Umbilical cord (tissue), 2 donors: ENCODE data around the gene C22orf31. TPM values are rescaled to one million over a fixed set of nuclear protein-coding genes. Genes with fewer than 3 reads are reported as not detected.

Experiments used
- DNase-seq: peaks from one replicate; pipeline ENCODE4 v3.0.0-alpha.2; 2015; ENCODE audit warnings: low spot score
- total RNA-seq: library from RNA; depleted of rRNA; stranded (reverse); fragments of >200 nt; gene quantifications from one replicate; pipeline ENCODE4 v1.2.3, GENCODE V29; 2014; ENCODE audit warnings: low replicate concordance; ENCODE audit not compliant: insufficient read depth

The C22orf31 gene
- total RNA-seq, 1 donor from 2014 or later: not detected

- DNase-seq: no peak
Observed at GRCh38 chr22:29029202-29030000, 32.2 kb downstream of the C22orf31 start.

GRCh38 chr22:29028468-29028867 is 33.2 kb downstream of the C22orf31 start:
- DNase-seq: no peak

- DNase-seq: no peak
Observed at GRCh38 chr22:29026579-29026978, 35.1 kb downstream of the C22orf31 start.

GRCh38 chr22:29023172-29023796 is 38.3 kb downstream of the C22orf31 start:
- no peak for DNase-seq

- DNase-seq: no peak
Observed at GRCh38 chr22:29022101-29022817, 39.4 kb downstream of the C22orf31 start.

- DNase-seq: no peak
Observed at GRCh38 chr22:29018293-29019189, 43.1 kb downstream of the C22orf31 start.

- DNase-seq: no peak
Observed at GRCh38 chr22:29016067-29016938, 45.3 kb downstream of the C22orf31 start.

- DNase-seq: no peak
Observed at GRCh38 chr22:29014773-29015172, 46.9 kb downstream of the C22orf31 start.

GRCh38 chr22:29014293-29014692 is 47.3 kb downstream of the C22orf31 start:
- DNase-seq: no peak

GRCh38 chr22:29012952-29013351 is 48.7 kb downstream of the C22orf31 start:
- DNase-seq: no peak

GRCh38 chr22:29012101-29012433 is 49.6 kb downstream of the C22orf31 start:
- no peak for DNase-seq

- DNase-seq: no peak
Observed at GRCh38 chr22:29011240-29012100, 50.2 kb downstream of the C22orf31 start.

GRCh38 chr22:29009148-29009547 is 52.5 kb downstream of the C22orf31 start:
- DNase-seq: peak; percentile 68

Other genes starting within 250 kb of the C22orf31 start
- 7.7 TPM for gene ZNRF3, start 178.3 kb downstream of the C22orf31 start, total RNA-seq
- 14.0 TPM for gene KREMEN1, start 11.2 kb upstream of the C22orf31 start, total RNA-seq
- 8.2 TPM for gene EMID1, start 144.1 kb upstream of the C22orf31 start, total RNA-seq
- gene RHBDD3, start 206.2 kb upstream of the C22orf31 start, total RNA-seq: 24.1 TPM
- gene EWSR1, start 206.4 kb upstream of the C22orf31 start, total RNA-seq: 125 TPM
- 1.7 TPM for gene GAS2L1, start 244.8 kb upstream of the C22orf31 start, total RNA-seq